Ascending aorta (tissue), 2 donors: Measurements from ENCODE around the gene CSF1R. TPM values are rescaled to one million over a fixed set of nuclear protein-coding genes. Genes with fewer than 3 reads are reported as not detected.

Source experiments
- DNase-seq, 2 donors: peaks; one replicate each; pipeline ENCODE4 v3.0.0-alpha.2; 2019; ENCODE audit warnings: low spot score in 2 of 2
- H3K27ac ChIP-seq, 2 donors: fragments of 200-600 bp; sonication (generic); one replicate each; pipeline ENCODE4 v1.5.1; 2016 to 2017; ENCODE audit warnings: mild to moderate bottlenecking in 1 of 2
- H3K27me3 ChIP-seq: fragments of 200-600 bp; sonication (generic); one replicate; pipeline ENCODE4 v1.5.1; 2017
- H3K36me3 ChIP-seq, 2 donors: fragments of 200-600 bp; sonication (generic); one replicate each; pipeline ENCODE4 v1.5.1; 2016
- H3K4me1 ChIP-seq, 2 donors: fragments of 200-600 bp; sonication (generic); one replicate each; pipeline ENCODE4 v1.5.1; 2016 to 2017; ENCODE audit warnings: mild to moderate bottlenecking in 1 of 2
- H3K4me3 ChIP-seq, 2 donors: fragments of 200-600 bp; sonication (generic); one replicate each; pipeline ENCODE4 v1.5.1; 2016 to 2017; ENCODE audit warnings: mild to moderate bottlenecking in 1 of 2
- H3K9me3 ChIP-seq, 2 donors: fragments of 200-600 bp; sonication (generic); one replicate each; pipeline ENCODE4 v1.5.1; 2016
- intact Hi-C: fragments of 100-400 bp; cut with DNase I; formaldehyde crosslinking; loops from one replicate; pipeline ENCODE4 v1.15.1; 2023
- total RNA-seq: library from RNA; depleted of rRNA; stranded (reverse); fragments of >200 nt; gene quantifications from one replicate; pipeline ENCODE4 v1.1.0, GENCODE V29; 2016
- TF ChIP-seq, protein P1 (sequence below), 3 experiments: fragments of 200-600 bp in 2 of 3; fragments of 450-650 bp in 1 of 3; sonication (generic) in 2 of 3; IDR thresholded peaks; one replicate each; pipeline ENCODE4 v1.5.1; 2016 to 2019; ENCODE audit warnings: antibody characterized with exemption in 3 of 3, mild to moderate bottlenecking in 1 of 3, moderate library complexity in 1 of 3

CSF1R gene
- total RNA-seq, 1 donor from 2014 or later, result 70.9 TPM

DNA sequence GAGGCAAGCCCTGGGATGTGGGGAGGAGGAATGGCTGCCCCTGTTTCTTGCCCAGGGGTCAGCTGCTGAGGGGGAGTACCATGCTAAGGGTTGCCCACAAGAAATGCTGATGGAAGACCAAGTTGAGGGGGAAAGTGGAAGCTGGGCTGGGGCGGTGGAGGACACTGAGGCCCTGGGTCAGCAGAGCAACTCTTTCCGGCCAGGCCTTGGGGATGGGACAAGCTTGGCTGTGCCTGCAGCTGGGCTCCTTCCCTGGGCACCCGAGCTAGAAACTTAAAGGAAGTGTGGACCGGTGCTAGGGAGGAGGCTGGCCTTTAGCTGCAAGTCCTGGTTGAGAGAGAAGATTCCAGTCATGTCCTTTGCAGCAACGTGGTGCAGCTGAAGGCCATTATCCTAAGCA lies 22.7 kb downstream of the CSF1R start:
- Histone ChIP-seq H3K9me3 (no peaks in the 10 kb centered on the region), H3K27ac (no peak overlapping the region), H3K4me1 (peaks cover 0 to 4% of the 10 kb centered on the region in 2 donors), H3K27me3 (no peaks in the 10 kb centered on the region), H3K36me3 (peaks cover 0 to 3% of the 10 kb centered on the region in 2 donors), H3K4me3 (no peak overlapping the region)
- TF ChIP-seq, protein P1, sequence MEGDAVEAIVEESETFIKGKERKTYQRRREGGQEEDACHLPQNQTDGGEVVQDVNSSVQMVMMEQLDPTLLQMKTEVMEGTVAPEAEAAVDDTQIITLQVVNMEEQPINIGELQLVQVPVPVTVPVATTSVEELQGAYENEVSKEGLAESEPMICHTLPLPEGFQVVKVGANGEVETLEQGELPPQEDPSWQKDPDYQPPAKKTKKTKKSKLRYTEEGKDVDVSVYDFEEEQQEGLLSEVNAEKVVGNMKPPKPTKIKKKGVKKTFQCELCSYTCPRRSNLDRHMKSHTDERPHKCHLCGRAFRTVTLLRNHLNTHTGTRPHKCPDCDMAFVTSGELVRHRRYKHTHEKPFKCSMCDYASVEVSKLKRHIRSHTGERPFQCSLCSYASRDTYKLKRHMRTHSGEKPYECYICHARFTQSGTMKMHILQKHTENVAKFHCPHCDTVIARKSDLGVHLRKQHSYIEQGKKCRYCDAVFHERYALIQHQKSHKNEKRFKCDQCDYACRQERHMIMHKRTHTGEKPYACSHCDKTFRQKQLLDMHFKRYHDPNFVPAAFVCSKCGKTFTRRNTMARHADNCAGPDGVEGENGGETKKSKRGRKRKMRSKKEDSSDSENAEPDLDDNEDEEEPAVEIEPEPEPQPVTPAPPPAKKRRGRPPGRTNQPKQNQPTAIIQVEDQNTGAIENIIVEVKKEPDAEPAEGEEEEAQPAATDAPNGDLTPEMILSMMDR (IDR thresholded peaks at IDR 0.05), result no peak
- intact Hi-C loops, result no loop called here
- DNase-seq, result no peak

GRCh38 chr5:150062216-150062922 lies 24.0 kb downstream of the CSF1R start:
- TF ChIP-seq, protein P1 (IDR thresholded peaks at IDR 0.05), result no peak
- DNase-seq, result no peak
- Histone ChIP-seq H3K27ac (no peak overlapping the region), H3K36me3 (no peaks in the 10 kb centered on the region), H3K4me1 (peaks cover 0 to 4% of the 10 kb centered on the region in 2 donors), H3K4me3 (no peak overlapping the region), H3K27me3 (no peaks in the 10 kb centered on the region), H3K9me3 (no peaks in the 10 kb centered on the region)
- intact Hi-C loops, result no loop called here

GRCh38 chr5:150061538-150061995 lies 24.8 kb downstream of the CSF1R start:
- H3K4me1 ChIP-seq, result peaks cover 0 to 4% of the 10 kb centered on the region in 2 donors
- intact Hi-C loops, result no loop called here
- no peak overlapping the region for H3K27ac ChIP-seq
- no peak overlapping the region for H3K4me3 ChIP-seq
- no peaks in the 10 kb centered on the region for H3K27me3 ChIP-seq
- no peak for DNase-seq
- TF ChIP-seq, protein P1 (IDR thresholded peaks at IDR 0.05), result no peak
- no peaks in the 10 kb centered on the region for H3K36me3 ChIP-seq
- no peaks in the 10 kb centered on the region for H3K9me3 ChIP-seq

DNA sequence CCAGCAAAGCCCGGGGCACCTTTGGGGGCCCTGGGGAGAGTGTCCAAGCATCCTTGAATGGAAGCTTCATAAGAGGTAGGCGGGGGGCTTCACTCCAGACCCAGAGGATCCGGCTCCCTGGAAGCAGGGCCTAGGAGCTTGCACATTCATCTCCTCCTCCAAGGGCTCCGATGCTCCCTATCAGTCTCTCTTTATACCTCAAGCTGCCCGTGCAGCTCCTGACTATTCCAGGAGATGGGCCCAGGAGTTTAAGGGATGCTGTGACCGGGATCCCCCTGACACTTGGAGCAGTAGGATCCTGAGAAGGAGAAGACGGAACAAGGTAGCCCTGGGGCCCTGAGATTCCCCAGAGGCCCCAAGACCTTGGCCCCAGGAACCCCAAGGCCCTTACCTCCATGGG lies 25.9 kb downstream of the CSF1R start:
- intact Hi-C loops, result no loop called here
- TF ChIP-seq, protein P1 (IDR thresholded peaks at IDR 0.05), result no peak
- DNase-seq, result no peak

DNA sequence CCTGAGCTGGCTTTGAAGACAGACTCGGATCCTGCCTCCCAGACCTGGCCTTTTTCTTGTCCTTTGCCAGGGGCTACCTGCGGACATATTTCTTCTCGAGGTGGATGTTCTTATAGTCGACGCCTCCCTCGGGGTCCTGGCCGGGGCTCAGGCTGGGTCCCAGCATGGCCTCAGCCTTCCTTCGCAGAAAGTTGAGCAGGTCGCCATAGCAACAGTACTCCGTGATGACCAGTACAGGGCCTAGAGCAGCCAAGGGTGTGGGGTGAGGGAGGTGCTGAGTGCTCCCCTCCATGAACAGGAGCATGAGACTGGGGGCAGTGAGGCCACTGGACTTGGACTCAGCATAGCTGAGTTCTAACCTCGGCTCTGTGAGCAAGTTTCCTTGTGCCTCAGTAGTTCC lies 26.7 kb downstream of the CSF1R start:
- Histone ChIP-seq H3K27ac (no peak overlapping the region), H3K4me1 (no peaks in the 10 kb centered on the region), H3K36me3 (peaks cover 7 to 10% of the 10 kb centered on the region in 2 donors), H3K4me3 (no peak overlapping the region), H3K9me3 (no peaks in the 10 kb centered on the region), H3K27me3 (no peaks in the 10 kb centered on the region)
- TF ChIP-seq, protein P1 (IDR thresholded peaks at IDR 0.05), result no peak
- intact Hi-C loops, result no loop called here
- DNase-seq, result no peak

More for the DNA sequence above, 25.9 kb downstream of the CSF1R start:
- H3K4me1 ChIP-seq, result peaks cover 0 to under 1% of the 10 kb centered on the region in 2 donors
- no peaks in the 10 kb centered on the region for H3K27me3 ChIP-seq
- H3K4me3 ChIP-seq, result no peak overlapping the region
- H3K27ac ChIP-seq, result no peak overlapping the region
- peaks cover 0 to 2% of the 10 kb centered on the region in 2 donors for H3K36me3 ChIP-seq
- H3K9me3 ChIP-seq, result no peaks in the 10 kb centered on the region
